ENCODE measurements around the gene MRRF.

MRRF gene

DNA sequence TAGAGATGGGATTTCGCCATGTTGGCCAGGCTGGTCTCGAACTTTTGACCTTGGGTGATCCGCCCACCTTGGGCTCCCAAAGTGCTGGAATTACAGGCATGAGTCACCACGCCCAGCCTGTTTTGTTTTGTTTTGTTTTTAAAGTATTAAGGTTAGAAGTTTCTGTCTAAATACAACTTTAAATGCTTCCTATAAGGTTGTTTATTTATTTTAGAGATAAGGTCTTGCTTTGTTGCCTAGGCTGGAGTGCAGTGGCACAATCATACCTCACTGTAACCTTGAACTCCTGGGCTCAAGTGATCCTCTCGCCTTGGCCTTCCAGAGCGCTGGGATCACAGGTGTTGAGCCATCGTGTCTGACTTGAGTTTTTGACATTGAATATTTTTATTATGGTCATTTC lies 11.4 kb downstream of the MRRF start:
- in situ Hi-C loops (cut with HindIII; ENCODE audit: low sequenced_read_pairs), result no loop called here
- no peak overlapping the region for H3K4me3 ChIP-seq (ENCODE audit: low read depth, low read length)
- TF ChIP-seq, protein P1, sequence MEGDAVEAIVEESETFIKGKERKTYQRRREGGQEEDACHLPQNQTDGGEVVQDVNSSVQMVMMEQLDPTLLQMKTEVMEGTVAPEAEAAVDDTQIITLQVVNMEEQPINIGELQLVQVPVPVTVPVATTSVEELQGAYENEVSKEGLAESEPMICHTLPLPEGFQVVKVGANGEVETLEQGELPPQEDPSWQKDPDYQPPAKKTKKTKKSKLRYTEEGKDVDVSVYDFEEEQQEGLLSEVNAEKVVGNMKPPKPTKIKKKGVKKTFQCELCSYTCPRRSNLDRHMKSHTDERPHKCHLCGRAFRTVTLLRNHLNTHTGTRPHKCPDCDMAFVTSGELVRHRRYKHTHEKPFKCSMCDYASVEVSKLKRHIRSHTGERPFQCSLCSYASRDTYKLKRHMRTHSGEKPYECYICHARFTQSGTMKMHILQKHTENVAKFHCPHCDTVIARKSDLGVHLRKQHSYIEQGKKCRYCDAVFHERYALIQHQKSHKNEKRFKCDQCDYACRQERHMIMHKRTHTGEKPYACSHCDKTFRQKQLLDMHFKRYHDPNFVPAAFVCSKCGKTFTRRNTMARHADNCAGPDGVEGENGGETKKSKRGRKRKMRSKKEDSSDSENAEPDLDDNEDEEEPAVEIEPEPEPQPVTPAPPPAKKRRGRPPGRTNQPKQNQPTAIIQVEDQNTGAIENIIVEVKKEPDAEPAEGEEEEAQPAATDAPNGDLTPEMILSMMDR (IDR thresholded peaks at IDR 0.05; ENCODE audit: low read depth, low read length), result no peak
- DNase-seq (ENCODE audit: low read depth, low spot score), result no peak

DNA sequence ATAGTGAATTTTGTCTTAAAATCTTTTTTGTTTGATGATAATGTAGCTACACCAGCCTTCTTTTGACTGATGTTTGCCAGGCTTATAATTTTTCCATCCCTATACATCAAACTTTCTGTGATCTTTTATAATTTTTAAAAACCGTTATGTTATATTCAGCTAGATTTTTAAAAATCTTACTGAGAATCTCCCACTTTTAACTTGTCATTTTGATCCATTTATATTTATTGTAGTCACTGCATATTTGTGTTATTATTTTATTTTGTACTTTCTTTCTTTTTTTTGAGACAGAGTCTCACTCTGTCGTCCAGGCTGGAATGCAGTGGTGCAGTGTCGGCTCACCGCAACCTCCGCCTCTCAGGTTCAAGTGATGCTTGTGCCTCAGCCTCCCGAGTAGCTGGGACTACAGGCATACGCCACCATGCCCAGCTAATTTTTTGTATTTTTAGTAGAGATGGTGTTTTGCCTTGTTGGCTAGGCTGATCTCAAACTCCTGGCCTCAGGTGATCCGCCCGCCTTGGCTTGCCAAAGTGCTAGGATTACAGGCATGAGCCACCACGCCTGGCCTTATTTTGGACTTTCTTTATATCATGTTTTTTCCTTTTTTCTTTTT lies 12.7 kb downstream of the MRRF start:
- in situ Hi-C loops (cut with HindIII; ENCODE audit: low sequenced_read_pairs), result no loop called here
- no peak overlapping the region for H3K4me3 ChIP-seq (ENCODE audit: low read depth, low read length)
- no peak for DNase-seq (ENCODE audit: low read depth, low spot score)
- TF ChIP-seq, protein P1 (IDR thresholded peaks at IDR 0.05; ENCODE audit: low read depth, low read length), result no peak

DNA sequence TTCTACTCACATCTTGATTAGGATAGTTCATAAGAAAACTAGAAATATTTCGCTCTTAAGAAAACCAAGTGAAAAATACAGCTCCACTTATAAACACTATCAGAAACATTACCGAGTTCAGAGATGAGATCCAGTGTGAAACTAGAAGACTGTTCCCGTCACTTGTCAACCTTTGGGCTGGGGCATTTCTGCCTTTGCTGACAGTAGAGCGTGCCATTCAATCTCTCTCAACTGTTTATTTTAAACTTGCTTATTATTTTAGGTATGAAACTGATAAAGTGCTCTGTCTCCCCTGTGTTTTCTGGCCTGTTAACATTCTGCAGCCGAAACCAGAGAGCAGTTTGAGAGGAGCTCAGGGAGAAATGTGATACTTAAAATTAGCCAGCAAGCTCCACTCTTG lies 16.7 kb downstream of the MRRF start:
- TF ChIP-seq, protein P1 (IDR thresholded peaks at IDR 0.05; ENCODE audit: low read depth, low read length), result no peak
- DNase-seq (ENCODE audit: low read depth, low spot score), result no peak
- H3K4me3 ChIP-seq (ENCODE audit: low read depth, low read length), result no peak overlapping the region
- in situ Hi-C loops (cut with HindIII; ENCODE audit: low sequenced_read_pairs), result no loop called here

DNA sequence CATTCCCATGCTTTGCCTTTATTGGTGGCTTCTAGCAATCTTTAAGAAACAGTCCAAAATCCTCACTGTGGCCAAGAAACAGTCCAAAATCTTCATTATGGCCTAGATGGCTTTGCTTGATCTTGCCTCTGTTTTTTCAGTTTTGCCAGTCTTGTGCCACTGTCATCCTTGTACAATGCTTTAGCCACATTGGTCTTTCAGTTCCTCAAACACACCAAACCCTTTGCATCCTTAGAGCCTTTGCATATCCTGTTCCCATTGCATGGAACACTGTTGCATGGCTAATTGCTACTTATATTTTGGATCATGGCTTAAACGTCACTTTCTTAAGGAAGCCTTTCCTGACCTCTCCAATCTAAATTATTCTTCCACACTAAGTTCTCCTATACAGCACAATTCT lies 22.1 kb downstream of the MRRF start:
- TF ChIP-seq, protein P1 (IDR thresholded peaks at IDR 0.05; ENCODE audit: low read depth, low read length), result no peak
- DNase-seq (ENCODE audit: low read depth, low spot score), result no peak
- no peak overlapping the region for H3K4me3 ChIP-seq (ENCODE audit: low read depth, low read length)
- in situ Hi-C loops (cut with HindIII; ENCODE audit: low sequenced_read_pairs), result no loop called here

DNA sequence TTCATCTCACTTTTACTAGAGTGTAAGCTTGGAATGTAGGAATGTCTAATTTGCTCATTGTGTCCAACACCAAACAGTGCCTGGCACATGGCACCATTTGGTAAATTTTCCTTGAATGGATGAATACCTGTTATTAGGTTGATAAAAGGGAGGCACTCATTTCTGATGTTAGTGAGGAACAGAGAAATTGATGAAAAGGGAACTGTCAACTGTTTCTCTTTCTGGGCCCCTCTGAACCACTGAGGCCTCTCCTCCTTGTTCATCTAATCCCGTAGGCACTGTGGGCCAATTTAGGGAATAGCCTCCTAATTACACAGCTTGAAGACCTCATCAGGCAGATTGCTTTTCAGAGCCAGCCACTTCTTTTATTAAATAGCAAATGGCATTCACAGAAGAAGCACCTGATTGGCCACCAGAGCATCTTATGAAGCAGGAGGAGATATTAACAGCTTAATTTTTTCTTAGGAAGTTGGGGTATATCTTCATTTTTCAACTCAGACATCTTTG lies 22.6 kb downstream of the MRRF start:
- TF ChIP-seq, protein P1 (IDR thresholded peaks at IDR 0.05; ENCODE audit: low read depth, low read length), result no peak
- DNase-seq (ENCODE audit: low read depth, low spot score), result no peak
- no peak overlapping the region for H3K4me3 ChIP-seq (ENCODE audit: low read depth, low read length)
- in situ Hi-C loops (cut with HindIII; ENCODE audit: low sequenced_read_pairs), result no loop called here

DNA sequence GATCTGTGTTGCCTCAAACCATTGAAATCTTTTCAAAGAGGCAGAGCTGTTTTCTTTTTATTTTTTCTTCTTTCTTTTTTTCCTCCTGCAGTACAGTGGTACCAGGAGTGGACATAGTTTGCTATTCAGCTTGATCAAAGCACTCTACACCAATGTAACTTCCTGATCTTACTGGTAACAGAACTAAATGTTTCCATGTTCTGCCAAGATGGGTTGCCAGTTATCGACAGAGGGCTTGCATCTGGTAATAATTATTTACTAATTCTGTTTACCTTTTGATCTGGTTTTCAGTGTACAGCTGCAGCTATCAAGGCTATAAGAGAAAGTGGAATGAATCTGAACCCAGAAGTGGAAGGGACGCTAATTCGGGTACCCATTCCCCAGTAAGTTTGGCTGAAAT lies 26.8 kb downstream of the MRRF start:
- TF ChIP-seq, protein P1 (IDR thresholded peaks at IDR 0.05; ENCODE audit: low read depth, low read length), result no peak
- in situ Hi-C loops (cut with HindIII; ENCODE audit: low sequenced_read_pairs), result no loop called here
- no peak for DNase-seq (ENCODE audit: low read depth, low spot score)
- H3K4me3 ChIP-seq (ENCODE audit: low read depth, low read length), result no peak overlapping the region
